Measurements from ENCODE around the gene SNHG17. TPM values are rescaled to one million over a fixed set of nuclear protein-coding genes. Genes with fewer than 3 reads are reported as not detected.

The SNHG17 gene
- total RNA-seq, 1 donor from 2014 or later = 5.1 TPM

Other genes with a start within 250 kb of the SNHG17 start
- 7.1 TPM for gene KIAA1755, start 174.6 kb downstream of the SNHG17 start, total RNA-seq
- gene BPI, start 131.2 kb downstream of the SNHG17 start, total RNA-seq = not detected
- 0.19 TPM for gene LBP, start 88.8 kb downstream of the SNHG17 start, total RNA-seq
- gene RALGAPB, start 37.5 kb upstream of the SNHG17 start, total RNA-seq = 21.4 TPM
- not detected for gene ADIG, start 145.9 kb upstream of the SNHG17 start, total RNA-seq
- not detected for gene ARHGAP40, start 166.5 kb upstream of the SNHG17 start, total RNA-seq